Right forelimb (tissue), 1 donor: ENCODE results near the gene NEMP2.
A peak's percentile ranks its signal among the peaks of the same experiment; 100 is the strongest.

ENCODE experiments used
- DNase-seq: peaks from one replicate; pipeline ENCODE4 v3.0.0-alpha.2; 2018

NEMP2 gene, protein sequence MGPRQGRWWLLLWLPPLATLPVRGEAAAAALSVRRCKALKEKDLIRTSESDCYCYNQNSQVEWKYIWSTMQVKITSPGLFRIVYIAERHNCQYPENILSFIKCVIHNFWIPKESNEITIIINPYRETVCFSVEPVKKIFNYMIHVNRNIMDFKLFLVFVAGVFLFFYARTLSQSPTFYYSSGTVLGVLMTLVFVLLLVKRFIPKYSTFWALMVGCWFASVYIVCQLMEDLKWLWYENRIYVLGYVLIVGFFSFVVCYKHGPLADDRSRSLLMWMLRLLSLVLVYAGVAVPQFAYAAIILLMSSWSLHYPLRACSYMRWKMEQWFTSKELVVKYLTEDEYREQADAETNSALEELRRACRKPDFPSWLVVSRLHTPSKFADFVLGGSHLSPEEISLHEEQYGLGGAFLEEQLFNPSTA

DNA sequence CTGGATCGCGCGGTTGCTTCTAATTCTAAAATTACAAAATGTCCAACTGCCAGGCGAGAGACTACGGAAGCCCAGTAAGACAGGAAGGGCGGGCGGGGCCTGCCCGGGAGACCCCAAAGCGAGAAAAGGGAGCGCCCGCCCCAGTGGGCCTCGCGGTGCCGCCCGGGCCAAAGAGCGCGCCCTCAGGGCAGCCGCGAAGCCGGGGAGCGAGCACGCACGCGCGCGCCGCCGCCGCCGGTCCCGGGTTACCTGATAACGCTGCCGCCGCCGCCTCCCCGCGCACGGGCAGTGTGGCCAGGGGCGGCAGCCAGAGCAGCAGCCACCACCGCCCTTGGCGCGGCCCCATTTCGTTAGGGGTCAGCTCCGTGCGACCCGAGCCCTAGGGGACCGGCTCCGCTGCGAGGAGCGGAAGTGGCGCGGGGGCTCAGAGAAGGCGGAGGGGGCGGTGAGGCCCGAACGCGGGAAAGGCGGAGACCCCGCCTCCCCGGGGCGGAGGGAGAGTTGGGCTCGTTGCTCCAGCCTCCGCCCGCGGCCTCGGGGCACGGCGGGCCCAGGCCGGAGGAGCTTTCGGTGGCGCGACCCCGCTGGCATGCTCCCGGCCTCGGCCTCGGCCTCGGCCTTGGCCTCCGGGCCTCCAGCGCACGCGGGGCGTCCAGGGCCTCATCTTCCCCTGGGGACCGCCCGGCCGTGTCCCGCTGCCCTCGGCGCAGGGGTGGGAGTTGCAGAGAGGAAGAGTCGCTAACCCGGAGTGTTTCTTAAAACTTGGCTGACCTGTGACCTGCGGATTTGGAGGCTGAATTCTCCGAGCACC is at the start of gene NEMP2:
Gene NEMP2, minus strand, starts transcription at position 413 of the 811 bp plus-strand sequence. Its CDS starts 67 bp downstream, at position 346.
- peak; percentile 93 for DNase-seq

DNA sequence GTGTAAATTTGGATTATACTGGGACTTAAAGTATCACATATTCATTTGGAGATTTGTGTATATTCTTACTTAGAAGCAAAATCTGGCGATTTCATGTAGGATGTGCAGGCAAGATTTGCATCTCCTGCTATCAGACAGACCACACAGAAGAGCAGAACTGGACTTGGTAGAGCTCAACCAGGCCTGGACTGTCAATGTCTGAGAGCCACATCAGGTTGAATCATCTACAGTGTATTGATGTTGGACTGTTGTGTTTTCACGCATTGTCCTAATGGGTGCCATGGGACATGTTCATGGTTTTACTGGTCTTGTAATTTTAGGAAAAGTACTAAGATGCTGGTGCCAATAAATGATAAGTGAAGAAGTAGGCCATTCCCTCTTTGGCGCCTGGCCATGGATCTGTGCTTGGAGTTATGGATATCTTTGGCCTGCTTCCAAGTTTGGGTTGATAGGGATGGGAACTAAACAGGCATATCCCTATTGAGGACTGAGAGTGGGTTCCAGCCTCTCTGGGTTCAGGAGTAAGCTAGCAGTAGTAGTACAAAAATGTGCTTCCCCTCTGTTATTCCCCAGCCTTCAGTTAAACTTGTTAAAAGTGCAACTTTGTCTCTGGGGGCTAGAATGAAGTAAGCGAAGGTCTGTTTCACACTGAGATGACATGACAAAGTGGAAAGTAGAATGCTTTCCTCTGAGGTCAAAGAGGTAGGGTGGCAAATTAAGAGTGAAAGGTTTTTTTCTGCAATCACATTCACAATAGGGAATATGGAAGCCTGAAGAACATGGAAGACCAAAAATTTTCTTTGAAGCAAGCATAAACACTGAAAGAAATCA is 49.2 kb upstream of the NEMP2 start:
- no peak for DNase-seq

DNA sequence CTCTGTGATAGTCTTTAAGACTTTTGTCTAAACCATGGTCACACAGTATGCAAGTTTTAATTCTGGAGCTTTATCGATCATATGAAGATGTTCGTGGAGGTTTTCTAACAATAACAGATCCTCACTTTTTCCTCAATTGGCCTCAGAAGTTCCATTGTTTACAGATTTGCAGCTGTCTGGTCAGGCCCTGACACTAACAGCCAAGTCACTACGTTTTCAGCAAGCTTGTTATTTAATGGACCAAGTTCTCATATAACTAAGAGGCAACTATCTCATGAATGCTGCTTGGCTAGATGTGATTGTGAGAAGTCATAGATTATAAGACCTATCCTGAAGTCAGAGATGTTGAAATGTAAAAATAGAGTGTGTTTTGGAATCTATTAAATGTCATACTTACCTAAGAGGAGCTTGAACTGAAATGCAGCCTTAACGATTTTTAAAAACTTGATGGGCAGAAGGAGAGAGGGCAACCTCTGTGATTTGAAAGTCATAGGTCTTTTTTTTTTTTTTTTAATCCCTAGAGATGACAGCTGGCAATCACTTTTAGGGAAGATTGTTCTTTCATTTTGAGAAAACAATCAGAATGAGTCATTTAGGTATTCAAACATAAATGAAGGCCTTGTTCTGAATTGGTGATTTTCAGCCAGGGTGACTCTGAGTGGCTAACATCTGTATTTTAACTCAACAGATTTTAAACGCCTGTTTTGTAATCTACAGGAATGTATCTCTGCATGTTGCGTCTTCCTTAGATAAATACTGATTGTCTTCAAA is 48.4 kb upstream of the NEMP2 start:
- DNase-seq: no peak

DNA sequence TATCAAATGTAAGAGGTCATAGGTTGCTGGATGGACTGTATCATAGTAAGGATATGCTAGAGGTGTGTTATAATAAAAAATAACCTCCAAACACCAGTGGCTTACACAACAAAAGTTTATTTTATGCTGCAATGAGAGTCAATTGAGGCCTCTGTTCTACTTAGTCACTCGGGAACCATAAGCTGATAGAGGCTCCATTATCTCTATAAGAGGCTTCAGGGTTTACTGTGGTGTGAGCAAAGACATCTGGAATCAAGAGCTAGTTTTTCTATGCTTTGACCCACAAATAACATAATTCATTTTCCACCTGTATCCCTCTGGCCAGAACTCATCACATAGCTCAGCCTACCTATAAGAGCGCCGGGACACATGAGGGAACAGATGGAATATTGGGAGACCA is 47.5 kb upstream of the NEMP2 start:
- DNase-seq: no peak

DNA sequence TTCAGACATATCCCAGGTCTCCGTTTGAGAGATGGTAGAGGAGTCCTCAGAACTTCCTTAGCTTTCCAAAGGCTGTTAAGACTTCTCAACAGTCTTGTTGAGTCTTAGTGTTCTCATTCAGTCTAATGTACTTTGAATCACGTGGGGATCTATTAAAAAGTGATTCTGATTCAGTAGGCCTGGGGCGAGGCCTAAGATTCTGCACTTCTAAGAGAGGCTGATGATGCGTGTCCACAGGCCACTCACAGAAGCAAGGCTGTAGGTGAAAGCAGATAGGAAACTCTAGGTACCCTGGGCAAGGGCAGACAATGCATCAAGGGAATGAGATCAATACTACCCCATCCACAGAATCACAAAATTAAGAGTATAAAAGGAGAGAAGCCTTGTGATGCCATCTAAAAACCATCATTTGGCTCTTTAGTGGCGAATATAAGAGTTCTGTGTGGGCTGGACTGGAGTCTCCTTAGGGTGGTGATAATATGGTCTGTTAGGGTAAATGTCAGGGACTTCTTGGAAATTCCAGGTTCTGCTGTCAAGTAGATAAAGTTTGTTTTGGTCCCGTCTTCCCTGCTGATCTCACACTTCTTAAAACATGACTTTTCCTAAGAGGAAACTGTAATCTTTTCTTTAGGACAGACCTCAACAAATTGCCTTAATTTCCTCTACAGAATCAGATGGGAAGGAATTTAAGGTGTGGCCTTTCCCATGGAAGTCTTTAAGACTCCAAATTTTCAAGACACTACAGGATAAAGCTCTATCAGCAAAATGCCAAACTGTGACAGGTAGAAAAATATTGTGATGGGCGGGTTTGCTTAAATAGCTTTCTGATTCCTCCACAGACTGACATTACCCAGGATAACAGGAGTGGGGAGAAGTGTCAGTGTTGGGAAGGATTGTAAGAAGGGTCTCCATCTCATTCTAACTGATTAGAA is 45.7 kb upstream of the NEMP2 start:
- no peak for DNase-seq

DNA sequence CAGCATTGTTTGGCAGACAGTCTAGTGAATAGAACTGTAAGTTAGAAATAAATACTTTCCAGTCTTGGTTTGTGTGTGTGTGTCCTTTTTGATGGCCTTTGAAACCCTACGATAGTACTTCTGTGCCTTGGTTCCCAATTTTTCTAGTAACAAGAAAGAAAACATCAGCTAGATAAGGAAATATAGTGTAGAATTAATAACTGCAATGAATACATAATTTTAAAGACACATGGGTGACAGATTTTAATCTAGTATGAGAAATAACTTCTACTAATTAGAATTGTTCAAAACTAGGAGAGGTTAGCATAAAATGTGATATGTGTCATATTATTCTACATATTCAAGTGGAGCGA is 44.5 kb upstream of the NEMP2 start:
- no peak for DNase-seq

DNA sequence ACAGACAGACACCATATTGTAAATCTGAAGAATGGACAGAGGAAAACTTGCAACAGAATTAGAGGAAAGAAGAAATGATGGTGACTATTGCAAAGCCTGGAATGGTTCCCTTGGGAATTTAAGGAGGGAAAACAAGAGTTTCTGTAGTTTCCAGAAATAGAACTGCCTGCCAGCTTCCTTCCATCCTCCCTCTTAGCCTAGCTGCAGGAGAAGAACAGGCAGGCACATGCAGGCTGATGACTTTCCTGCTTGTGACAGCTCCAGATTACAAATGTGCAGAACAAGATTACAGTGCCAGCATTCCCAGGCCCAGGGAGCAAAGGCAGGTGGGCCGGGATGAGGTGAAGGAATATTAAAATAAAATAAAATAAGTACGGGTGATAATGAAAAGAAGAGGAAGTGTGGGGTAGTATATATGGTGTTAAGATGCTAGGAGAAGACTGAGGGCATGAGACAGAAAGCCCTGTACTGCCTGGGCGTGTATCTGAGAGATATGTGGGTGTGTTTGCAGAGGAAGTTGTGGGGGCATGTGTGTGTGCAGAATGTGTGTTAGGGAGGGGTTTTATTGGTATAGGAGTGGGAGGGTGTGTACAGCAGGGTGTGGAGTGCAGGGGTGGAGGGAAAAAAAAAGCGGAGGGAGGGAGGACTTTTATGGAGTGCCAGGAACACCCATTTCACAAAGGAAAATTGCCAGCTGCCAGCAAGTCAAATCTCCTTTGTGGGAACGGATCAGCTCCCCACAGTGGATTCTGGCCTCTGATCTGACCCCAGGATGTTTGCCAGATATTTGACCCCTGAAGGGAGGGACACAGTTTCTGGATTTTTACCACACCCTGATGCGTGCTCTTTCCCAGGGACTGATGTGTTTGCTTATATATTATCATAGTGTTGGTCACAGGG is 43.9 kb upstream of the NEMP2 start:
- no peak for DNase-seq

DNA sequence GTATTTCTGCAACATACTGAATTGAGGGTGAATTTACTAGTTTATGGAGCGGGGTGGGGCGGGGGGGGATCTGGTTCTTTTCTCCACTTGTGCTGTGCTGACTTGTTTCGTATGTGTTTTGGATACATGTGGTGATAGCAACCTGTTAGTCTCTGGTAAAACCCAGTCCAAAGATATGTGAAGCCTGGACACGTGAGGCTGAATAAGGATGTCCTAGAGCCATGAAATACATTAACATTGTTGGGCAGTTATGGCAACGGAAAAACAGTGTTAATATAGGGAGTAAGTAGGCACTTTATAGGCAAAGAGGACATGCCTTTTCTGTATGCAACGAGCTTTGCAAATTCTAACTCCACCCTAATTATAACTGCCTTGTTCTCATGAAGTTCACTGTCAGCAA is 42.1 kb upstream of the NEMP2 start:
- no peak for DNase-seq

DNA sequence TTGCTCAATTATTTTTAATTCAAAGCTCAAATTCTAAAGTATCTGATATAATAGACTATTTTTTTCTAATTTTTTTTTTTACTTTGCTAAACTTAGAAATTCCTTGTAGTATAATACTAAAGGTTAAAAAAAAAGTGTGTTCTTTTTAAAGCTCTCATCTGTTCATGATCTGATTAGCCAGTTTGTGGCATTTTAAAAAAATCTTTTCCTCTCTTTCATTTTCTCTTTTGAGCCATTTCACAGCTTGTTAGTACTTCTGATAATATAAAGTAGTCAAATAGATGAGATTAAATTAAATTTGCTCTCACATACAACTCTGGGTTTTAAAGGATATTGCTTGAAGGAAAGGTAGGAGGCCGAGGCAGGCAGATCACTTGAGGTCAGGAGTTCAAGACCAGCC is 40.7 kb upstream of the NEMP2 start:
- no peak for DNase-seq

DNA sequence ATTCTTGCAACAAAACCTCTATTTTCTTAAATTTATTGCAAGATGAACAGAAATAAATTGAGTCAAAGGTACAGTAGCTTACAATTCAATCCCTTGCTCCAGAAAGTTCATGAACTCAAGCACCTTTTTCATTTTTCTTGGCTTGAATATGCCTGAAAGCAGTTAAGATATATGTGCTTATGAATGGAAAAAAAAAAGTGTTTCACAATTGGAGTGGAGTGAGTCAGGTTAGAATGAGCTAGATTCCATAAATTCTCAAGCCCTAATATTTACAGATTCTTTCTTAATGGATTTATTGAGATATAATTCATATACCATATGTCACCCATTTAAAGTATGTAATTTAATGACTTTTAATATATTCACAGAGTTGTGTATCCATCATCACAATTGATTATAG is 39.6 kb upstream of the NEMP2 start:
- DNase-seq: no peak

DNA sequence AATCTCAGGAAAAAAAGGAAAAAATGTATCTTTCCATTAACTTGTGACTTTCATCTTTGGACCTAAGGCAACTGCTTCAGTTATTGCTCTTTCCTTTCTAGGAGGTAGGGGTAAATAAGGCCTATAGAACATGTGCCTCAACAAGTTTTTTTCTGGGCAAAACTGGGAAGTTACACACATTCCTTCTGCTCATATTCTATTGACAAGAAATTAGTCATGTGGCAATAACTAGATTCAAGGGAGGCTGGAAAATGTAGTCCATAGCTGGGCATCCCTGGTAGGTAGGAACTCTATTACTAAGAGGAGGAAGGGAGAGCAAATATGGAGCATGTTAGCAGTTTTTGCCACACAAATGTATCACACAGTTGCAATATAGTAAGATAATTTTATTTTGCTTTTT is 37.7 kb upstream of the NEMP2 start:
- DNase-seq: no peak

DNA sequence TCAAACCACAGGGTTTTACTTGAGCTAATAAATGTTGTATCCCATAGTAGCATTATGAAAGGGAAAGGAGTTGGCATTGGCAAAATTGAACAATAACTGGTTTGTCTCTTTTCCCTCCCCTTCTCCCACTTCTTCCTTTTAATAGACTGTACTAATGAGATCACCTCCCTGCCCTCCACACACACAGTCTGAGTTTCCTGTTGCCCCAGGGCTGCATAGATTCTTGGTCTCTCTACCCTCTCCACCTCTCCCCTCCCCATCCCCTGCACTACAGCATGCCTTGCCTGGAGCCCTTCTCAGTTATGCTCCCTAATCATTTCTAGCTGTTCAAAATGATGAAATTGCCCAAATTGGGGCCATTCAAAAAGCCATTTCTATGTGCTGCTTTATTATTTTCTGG is 37.2 kb upstream of the NEMP2 start:
- DNase-seq: no peak

DNA sequence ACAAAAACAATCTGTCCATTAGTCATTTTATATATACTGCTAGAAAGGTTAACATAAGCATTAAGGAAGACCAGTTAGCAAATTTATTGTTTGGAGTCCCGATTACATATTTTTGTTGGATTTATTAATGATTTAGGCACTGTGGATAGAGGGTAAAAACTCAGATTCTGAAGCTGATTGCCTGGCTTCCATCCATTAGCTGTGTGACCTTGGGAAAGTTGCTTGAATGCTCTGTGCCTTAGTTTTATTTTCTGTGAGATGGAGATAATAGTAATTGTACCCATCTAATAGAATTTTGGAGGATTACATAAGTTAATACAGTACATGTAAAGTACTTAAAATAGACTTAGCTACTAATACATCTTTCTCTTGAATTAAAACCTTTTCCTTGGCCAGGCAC is 36.3 kb upstream of the NEMP2 start:
- DNase-seq: no peak

DNA sequence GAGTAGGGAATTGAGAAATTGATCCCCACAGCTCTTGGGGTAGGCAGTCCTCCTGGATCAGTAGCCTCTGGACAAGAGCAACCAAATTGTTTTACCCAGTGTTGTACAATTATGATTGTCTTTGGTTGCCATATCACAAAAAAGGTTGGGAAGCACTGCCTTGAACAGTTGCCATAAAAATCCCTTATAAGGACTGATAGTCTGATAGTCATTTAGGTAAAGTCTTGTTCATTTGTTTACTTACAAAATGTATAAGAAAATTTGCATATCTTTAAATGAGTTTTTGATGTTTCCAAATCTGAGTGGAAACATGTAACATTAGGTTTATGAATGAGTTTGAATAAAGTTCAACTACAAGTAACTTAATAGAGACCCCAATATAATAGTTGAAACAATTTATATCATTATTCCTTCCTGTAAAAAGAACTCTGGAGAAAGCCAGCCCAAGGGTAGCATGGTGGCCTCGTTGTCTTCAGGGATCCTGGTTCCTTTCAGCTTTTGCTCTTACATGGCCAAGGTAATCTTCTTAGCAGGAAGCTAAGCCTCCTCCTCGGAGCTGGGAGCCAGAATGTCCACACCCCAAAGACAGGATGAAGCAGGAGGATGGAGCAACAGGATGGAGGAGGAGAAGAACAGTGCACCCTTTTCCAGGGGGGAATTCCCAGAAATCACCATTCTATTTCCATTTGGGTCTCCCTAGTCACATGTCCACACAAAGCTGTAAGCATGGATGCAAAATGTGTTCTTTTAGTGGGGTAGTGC is 35.7 kb upstream of the NEMP2 start:
- DNase-seq: no peak

DNA sequence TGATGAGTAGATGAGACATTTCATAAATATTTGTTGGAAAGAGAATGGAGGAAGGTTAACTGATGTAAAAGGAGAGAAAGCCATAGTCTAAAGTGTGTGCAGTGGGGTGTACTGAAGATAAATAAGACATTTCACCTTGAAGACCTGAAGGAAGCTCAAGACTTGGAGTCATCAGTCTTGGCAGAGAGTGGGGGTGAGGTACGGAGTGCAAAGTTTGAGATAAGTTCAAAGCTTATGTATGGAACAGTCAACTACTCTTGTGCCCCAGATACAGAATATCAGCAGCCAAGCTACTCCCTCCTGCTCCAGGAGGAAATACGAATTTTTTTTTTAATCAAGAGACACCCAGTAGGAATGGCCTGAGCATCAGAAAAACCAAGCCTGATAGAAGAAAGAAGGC is 30.3 kb upstream of the NEMP2 start:
- DNase-seq: no peak

DNA sequence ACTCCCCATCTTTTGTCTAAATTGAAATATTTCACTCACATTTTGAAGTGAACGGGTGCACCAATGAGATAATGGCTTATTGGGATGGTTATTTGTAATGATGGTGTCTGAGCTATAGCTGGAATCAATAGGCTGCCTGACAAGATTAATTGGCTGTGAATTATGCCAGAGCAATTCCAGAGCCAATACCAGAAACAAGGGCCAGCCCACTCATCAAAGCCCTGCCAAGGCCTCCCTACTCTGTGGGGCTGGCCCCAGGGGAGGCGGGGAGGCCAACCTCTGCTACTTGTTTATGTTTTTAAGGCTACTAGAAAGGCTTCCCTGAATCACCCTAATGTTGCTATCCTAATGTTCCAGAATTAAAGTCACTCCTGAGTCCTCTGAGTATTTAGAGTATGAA is 29.1 kb upstream of the NEMP2 start:
- DNase-seq: no peak

DNA sequence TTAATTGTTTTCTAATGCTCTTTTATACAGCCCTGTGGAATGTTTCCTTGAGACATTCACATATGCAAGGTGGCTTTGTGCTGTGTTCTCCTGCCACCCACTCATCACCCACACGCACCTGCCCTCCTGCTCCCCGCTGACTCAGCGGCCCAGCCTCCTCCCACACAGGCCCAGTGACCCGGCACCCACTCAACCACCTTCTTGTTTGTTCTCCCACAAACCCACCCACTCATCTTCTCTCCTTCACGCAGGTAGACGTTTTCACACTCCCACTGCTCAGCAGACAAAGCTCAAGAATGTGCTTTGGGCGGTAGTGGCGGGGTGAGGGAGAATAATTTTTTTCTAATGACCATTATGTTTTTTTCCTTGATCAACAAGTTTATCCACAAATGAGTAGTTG is 28.6 kb upstream of the NEMP2 start:
- no peak for DNase-seq

DNA sequence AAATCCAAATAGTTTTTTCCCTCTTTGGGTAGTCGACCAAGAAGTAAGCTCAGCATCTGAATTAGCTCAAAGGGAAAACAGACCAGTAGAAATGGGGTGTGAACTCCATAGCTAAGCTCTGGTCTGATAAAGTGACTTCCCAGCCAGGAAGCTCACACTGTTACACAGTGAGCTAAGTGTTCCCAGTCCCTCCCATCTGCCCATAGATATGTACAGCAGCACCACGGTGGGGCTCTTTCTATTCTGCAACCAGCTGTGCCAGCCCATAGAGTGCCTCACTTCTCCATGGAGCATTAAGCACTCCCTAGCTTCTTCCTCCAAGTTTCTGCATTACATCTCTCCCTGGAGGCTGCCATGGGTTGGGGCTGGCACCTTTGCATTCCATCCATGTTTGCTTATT is 27.6 kb upstream of the NEMP2 start:
- no peak for DNase-seq

DNA sequence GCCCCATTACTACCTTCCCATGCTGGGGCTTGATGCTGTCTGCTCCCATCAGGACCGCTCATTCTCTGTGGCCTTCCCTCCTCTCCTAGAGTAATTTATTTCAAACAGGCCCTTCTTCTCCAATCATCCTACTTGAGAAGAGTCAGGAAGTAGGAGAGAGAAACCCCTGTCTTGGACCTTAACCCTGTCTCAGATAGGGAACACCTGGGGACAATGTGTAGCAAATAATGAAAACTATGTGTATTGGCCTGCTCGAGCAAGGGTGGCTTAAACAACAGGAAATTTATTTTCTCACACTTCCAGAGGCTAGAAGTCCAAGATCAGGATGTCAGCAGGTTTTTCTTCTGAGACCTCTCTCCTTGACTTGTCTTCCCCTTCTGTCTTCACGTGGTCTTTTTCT is 26.6 kb upstream of the NEMP2 start:
- DNase-seq: no peak
